A204.1 (cell line): ENCODE results near the gene CELF2.

Experiments used
- FAIRE-seq: peaks from 2 replicates; lab custom pipeline; 2012; peaks lifted over from hg19 to GRCh38; lab: Jason Lieb, UNC

CELF2 gene

DNA sequence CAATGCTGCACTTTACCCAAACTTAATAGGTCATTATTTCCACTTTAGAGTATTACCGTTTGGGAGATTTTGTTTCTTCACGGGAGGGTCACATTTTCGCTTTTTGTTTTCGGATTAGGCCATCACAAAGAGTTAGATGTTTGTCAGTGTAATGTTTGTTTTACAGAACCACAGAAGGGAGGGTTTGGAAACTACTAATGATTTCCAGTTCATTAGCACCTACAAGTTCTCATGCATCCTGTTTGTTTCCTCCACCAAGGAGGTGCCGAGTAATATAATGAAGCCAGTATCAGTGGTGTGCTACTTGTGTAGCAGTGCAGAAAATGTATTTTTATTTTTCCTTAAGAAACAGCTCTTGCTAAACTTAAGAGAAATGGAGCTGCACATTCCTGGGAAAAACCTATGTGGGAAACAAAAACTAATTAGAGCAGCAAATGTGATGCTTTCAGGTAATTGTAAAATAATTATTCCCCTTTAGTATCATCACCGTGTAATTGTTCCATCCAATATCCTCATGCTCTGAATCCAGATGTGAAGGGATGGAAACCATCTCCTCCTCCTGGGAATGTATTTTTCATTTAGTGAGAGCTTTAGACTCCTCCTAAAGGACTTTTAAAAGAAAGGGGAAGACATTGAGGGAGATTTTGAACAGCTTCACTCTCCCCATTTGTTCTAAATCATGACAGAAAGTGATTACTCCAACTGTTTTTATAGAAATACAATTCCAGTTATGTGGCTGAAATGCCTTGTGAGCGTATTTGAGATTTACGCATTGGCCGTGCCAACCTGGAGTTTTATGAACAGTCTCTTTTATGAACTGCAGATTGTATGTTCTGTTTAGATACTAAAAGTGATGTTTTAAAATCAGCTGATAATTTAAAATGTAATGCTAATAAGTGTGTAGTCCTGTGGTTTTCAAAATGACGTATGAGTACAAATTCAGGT lies 5.6 kb downstream of the CELF2 start:
- FAIRE-seq, result no peak

GRCh38 chr10:11024596-11024995 lies 6.9 kb downstream of the CELF2 start:
- FAIRE-seq, result no peak

GRCh38 chr10:11025978-11026377 lies 8.3 kb downstream of the CELF2 start:
- no peak for FAIRE-seq

DNA sequence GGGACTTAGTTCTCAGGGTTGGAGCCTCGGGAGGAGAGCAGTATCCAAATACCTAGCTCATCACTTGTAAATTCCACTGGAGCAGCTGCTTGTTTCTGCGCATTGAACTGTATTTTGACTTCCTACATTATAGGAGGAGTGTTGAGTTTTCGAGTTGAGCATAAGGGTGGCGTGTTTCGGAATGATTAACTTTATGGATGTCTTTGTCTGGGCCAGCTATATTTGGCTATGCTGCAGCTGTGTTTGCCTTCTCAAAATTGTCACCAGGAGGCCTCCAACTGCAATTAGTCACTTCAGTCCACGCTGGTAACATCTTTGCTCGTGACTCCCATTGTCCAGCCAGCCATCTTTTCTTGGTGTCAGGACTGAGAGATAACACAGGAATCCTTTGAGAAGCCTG lies 9.1 kb downstream of the CELF2 start:
- FAIRE-seq, result no peak

DNA sequence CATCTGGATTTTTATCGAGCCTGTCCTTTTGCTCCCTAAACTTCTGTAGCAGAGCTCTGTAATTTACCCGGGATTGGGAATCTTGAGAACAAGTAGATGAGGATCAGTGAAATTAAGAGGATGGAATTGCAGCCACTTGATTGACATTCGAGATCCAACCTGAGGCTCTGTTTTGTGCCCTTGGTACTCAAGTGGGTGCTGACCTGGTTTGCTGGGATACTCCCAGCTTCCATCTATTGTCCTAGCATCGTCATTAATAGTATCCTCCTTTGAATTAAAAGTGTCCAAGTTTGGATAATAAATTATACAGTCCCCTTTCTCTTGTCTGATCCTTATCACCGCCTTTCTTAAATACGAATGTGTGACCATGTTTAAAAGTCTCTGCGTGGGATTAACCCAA lies 17.1 kb downstream of the CELF2 start:
- no peak for FAIRE-seq

DNA sequence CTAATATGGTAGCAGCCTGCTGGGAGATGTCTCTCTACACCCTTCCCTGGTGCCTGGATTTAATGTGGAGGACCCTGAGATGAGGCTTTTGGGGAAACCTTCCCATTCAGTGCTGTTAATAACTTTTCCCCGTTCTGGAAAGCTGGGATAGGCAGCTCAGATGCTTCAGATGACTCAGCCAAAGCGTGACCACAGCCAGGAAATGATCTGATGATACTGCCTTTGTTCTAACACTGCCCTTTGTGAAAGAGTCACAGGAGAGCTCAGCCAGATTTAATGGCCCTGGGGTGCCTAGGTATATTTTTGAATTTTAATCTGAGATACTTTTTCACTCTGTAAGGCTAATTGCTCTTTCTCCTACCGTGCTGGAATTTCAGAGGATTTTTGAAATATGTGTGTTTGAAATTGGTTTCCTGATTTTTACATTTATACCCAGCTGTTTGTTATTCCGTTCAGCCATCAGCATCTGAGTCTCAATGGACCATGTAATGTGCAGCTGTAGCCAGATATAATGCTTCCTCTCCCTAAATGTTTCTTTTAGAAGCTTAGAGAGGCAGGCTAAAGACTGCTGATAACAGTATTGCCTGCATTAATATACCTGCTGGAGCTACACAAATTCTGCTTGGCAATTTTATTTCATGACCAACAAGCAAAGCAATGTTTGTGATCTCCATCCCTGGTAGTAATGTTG lies 17.8 kb downstream of the CELF2 start:
- FAIRE-seq, result no peak

GRCh38 chr10:11036424-11037011 lies 18.8 kb downstream of the CELF2 start:
- FAIRE-seq, result peak; percentile 11

- no peak for FAIRE-seq
Observed at GRCh38 chr10:11037991-11038390, 20.3 kb downstream of the CELF2 start.

DNA sequence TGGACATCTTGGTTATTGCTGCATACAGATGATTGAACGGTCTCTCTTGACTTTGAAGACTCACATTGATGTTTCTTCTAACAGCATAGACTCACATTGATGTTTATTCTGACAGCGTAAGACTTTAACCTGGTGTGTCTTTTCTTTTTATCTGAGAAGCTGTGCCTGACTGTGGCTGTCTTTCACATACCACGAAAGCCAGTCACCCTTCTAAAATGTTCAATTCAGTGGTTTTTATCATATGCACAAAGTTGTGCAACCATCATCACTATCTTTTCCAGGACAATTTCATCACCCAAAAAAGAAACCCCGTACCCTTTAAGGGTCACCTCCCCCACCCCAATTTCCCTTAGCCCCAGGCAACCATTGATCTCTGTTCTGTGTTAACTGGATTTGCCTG lies 24.7 kb downstream of the CELF2 start:
- FAIRE-seq, result no peak

DNA sequence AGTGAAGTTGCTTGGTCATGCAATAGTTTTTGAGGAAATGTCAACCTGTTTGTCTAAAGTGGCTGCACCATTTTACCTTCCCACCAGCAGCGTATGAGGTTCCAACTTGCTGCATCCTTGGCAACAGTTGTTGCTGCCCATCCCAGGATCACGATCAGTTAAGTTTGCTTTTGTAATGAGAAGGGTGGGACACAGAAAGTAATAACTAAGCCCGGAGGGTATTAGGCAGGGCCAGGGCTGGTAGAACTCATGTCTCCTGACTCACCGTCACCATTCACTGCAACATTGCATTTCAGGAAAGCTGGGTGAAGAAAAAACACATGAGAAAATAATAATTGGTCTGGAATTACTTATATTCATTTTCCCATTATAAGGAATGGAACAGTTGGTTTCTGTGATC lies 25.4 kb downstream of the CELF2 start:
- no peak for FAIRE-seq

- FAIRE-seq, result no peak
Observed at GRCh38 chr10:11043446-11044127, 25.9 kb downstream of the CELF2 start.

- FAIRE-seq, result no peak
Observed at GRCh38 chr10:11045487-11045886, 27.8 kb downstream of the CELF2 start.

GRCh38 chr10:11045995-11046775 lies 28.5 kb downstream of the CELF2 start:
- FAIRE-seq, result no peak

DNA sequence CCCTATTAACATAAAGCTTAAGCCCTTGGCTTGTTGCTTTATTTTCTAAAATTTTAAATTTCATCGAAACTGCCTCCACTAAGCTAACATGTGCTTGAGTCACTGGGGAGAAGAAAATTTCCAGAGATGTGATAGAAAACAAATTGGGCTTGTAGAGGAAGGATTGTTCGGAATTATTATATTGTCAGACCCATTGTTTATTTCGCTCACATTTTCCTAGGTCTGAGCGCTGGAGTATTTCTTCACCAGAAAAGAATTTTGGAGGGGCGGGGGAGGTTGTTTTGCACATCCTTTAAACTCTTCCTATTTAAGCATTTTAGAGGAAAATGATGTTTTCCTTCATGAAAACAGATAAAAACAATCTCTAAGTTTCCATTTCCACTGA lies 29.1 kb downstream of the CELF2 start:
- no peak for FAIRE-seq

DNA sequence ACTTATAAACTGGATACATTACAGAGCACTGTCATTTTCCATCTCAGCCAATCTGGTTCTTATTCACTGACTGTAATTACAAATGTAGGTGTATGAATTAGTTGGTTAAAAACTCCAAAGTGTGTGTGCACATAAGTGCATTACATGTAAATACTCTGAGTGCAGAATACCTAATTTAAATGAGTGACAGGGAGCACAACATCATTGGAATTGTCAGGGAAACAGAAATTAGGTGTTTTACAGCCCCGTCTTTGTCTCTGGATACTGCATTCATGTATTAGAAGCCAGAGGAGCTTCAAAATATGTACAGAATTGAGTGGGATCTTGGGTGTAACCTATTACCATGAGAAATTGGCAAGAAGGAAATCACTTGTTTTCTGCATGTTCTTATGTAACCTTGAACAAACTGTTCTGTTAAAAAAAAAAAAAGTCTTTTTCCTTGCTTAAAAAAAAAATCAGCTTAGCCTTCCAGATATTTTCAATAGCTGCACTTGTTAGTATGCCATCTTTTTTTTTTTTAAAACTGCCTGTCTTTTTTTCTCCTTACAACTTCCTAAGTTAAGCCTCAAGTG lies 31.1 kb downstream of the CELF2 start:
- no peak for FAIRE-seq

GRCh38 chr10:11049806-11050205 lies 32.1 kb downstream of the CELF2 start:
- no peak for FAIRE-seq

- FAIRE-seq, result no peak
Observed at GRCh38 chr10:11050301-11051287, 32.9 kb downstream of the CELF2 start.

DNA sequence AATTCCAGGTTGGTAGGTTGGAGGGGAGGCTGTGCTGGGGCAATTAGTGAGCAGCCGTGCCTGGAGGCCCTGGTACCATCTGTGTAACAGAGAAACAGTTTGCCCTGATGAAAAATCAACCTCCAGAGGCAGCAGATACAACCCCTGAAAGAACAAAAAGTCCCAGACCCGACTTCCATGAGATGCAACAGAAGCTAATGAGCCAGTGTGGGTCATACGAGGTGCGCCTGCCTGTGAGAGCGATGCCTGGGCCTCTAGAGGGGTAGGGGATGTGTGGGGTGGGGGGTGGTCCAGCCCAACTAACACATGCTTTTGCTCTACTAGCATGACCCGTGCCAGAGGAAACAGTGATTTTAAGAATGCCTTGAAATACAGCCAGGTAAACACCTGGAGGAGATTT lies 39.3 kb downstream of the CELF2 start:
- no peak for FAIRE-seq

DNA sequence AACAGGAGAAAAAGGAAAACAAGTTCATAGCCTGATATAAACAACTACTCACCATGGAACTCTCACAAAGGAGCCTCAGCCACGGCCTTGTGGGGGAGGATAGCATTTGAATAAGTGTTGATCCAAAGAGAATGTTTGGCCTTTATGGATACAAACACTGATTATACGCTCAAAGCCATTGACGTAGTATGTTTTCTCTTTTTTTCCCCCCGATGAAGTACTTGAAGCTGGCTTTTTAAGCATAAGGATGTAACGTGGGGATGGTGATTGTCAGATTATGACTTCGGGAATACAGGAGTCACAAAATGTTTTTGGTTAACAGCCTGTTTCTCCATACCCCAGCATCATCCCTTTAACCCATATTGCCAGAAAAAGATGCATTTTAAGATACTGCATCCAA lies 39.8 kb downstream of the CELF2 start:
- no peak for FAIRE-seq

- FAIRE-seq, result no peak
Observed at GRCh38 chr10:11057994-11058393, 40.3 kb downstream of the CELF2 start.
